ENCODE data around the gene NELFCD. TPM values are rescaled to one million over a fixed set of nuclear protein-coding genes. Genes with fewer than 3 reads are reported as not detected.

Gene NELFCD
- total RNA-seq, 3 donors from 2014 or later: 47.9 to 51.7 (median 50.0) TPM

DNA sequence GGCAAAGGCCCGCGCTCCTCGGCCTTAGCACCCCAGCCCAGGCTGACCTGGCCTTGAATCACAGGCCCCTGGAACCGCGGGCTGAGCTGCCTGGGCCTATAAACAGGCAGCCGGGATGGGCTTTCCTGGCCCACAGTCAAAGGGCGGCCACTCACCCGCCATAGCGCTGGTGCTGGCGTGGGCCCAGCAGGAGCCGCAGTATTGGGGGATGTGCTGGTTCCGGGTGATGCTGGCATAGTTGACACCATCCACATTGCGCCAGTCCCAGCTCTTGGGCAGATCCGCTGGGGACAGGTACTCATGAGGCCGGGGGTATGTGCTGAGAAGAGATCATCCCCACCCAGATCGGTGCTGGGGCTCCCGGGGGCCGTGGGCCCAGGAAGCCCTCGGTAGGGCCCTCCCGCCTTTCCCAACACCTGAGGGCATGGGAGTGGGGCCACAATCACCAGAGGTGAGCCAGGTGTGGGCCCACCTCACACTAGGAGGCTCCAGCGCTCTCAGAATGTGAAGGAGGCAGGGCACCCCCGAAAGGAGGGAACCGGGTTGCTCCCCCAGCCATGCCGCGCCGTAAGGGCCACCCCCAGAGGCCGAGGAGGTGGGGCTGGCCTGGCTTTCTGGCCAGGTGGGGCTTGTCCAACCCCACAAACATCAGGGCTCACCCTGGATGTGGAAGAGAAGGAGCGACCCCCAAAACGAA, 25.3 kb downstream of the NELFCD start:
- ATAC-seq (peak; percentile 35), DNase-seq (peak; percentile 45 to 77 (median 75))
- TF ChIP-seq, protein P1, sequence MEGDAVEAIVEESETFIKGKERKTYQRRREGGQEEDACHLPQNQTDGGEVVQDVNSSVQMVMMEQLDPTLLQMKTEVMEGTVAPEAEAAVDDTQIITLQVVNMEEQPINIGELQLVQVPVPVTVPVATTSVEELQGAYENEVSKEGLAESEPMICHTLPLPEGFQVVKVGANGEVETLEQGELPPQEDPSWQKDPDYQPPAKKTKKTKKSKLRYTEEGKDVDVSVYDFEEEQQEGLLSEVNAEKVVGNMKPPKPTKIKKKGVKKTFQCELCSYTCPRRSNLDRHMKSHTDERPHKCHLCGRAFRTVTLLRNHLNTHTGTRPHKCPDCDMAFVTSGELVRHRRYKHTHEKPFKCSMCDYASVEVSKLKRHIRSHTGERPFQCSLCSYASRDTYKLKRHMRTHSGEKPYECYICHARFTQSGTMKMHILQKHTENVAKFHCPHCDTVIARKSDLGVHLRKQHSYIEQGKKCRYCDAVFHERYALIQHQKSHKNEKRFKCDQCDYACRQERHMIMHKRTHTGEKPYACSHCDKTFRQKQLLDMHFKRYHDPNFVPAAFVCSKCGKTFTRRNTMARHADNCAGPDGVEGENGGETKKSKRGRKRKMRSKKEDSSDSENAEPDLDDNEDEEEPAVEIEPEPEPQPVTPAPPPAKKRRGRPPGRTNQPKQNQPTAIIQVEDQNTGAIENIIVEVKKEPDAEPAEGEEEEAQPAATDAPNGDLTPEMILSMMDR (IDR thresholded peaks at IDR 0.05): no peak
- Histone ChIP-seq H3K4me1 (ENCODE audit: low read depth) (peaks cover 32% of the 10 kb centered on the region), H3K9me3 (no peaks in the 10 kb centered on the region), H3K36me3 (ENCODE audit: low read depth) (peaks cover under 1% of the 10 kb centered on the region), H3K4me3 (peak overlapping the region; percentile 59)
- intact Hi-C loops (cut with DNase I, micrococcal nuclease): no loop called here

DNA sequence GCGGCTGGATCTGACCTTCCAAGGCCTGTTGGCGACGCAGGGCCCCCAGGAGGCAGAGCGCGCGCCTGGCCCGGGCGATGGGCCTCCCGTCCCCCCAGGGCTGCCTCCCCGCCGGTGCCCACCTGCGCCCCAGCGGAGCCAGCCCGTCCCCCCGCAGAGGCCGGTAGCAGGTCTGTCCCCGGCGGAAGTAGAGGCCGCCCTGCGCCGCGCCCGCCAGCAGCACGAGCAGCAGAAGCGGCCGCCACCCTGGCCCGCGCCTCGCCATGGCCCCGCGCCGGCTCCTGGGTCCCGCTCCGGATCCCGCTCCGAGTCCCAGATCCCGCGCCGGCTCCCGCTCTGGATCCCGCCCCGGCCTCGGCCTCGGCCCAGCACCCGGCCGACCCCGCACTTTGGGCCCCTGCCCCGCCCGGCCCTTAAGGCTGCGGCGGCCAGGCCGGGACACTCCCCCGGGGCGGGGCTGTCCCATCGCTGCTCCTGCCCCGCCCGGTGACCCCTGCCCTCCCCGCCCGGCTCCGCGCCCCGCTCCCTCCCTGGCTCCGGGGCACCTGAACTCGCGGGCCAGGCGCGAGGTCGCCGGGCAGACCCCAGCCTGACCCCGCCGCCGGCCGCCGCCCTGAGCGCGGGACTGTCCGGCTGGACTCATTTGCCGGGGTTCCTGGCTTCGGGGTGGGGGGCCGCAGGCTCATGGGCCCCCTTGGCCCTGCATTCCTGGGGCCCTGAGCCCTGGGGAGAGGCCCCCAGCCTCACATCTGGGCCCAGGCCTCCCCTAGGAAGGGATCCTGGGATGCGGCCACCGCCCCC, 26.0 kb downstream of the NELFCD start, which contains the start of gene CTSZ:
Gene CTSZ (minus strand): TSS at position 391 of the 801 bp plus-strand sequence. CDS start 126 bp downstream, at position 265.
- DNase-seq: peak; percentile 87 to 89 (median 89)
- H3K4me1 ChIP-seq (ENCODE audit: low read depth): peaks cover 32% of the 10 kb centered on the region
- no peaks in the 10 kb centered on the region for H3K9me3 ChIP-seq
- intact Hi-C loops (cut with DNase I, micrococcal nuclease): no loop called here
- H3K36me3 ChIP-seq (ENCODE audit: low read depth): no peaks in the 10 kb centered on the region
- TF ChIP-seq, protein P1 (IDR thresholded peaks at IDR 0.05): no peak
- peak; percentile 81 for ATAC-seq
- H3K4me3 ChIP-seq: peak within 1 kb of the TSS; percentile 59

DNA sequence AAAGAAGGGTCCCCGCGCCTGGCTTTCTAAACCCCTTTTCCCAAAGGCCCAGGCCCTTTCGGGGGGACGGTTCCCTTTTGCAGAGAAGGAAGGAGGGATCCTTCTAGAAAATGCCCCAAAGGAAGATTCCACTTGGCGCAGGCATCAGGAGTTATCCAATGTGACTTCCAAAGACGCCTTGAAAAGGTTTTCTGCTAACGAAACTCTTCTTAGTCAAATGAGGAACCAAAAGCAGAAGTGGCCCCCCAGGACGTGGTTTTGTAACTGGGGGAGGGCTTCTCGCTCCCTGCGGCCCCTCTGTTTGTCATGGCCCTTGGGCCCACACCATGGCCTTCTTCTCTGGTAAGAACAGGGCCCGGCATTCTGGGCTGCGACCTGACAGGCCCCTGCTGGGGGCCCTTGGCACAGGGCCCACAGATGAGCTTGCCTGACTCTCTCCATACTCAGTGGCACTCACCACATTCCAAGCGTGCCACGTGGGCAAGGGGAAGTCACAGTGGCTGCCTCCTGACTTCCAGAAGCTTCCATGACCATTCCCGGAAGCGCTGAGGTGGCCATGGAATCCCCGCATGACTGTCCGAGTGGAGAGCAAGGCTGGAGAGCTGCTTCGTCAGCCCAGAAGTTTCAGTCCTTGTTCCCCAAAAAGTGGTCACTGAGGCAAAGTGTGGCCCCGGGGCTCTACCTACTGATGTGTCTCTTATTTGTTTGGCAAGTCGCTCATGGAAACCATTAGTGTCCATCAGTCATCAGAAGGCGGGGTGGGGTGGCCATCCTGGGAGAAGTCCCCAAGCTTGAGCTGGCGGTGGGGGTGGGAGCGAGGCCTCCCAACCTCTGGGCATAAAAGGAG, 26.8 kb downstream of the NELFCD start:
- DNase-seq: peak; percentile 60 to 75 (median 62)
- no peak overlapping the region for H3K4me3 ChIP-seq
- intact Hi-C loops (cut with DNase I, micrococcal nuclease): no loop called here
- ATAC-seq: no peak
- peaks cover 32% of the 10 kb centered on the region for H3K4me1 ChIP-seq (ENCODE audit: low read depth)
- TF ChIP-seq, protein P1 (IDR thresholded peaks at IDR 0.05): no peak
- no peaks in the 10 kb centered on the region for H3K36me3 ChIP-seq (ENCODE audit: low read depth)
- H3K9me3 ChIP-seq: no peaks in the 10 kb centered on the region

DNA sequence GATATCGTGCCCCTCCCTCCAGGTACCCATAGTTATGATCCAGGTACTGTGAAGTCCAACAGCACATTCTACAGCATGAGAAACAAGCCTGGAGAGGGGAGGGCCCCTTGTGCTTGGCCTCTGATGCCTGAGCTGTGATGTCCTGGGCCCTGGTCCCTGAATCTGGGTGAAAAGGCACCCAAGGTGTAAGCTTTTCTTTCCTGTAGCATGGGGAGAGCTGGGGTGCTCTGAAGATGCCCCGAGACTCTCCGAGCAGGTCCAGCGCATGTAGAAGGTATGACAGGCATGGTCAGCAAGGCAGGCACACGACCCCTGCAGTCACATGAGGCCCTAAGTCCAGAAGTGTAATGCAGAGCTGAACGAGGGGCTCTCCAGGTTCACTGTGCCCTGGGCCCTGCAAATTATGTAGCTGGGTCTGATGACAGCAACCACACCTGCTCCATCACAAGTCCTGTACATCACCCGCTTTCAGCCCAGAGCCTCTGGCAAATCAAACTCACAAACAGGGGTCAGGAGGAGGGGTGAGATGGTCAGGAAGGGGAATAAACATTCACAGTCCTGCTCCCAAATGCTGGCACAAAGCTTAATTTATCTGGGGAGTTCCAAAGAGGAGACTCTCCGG, 27.8 kb downstream of the NELFCD start:
- no peaks in the 10 kb centered on the region for H3K36me3 ChIP-seq (ENCODE audit: low read depth)
- ATAC-seq: no peak
- TF ChIP-seq, protein P1 (IDR thresholded peaks at IDR 0.05): no peak
- H3K4me1 ChIP-seq (ENCODE audit: low read depth): peaks cover 24% of the 10 kb centered on the region
- intact Hi-C loops (cut with DNase I, micrococcal nuclease): no loop called here
- no peak overlapping the region for H3K4me3 ChIP-seq
- H3K9me3 ChIP-seq: no peaks in the 10 kb centered on the region
- no peak for DNase-seq
